Nephron progenitor cell (in vitro differentiated cells): ENCODE measurements around the gene C16orf96.

Experiments used
- DNase-seq: peaks from one replicate; pipeline ENCODE4 v3.0.0; 2021
- H3K27ac Mint-ChIP-seq: 2 replicates; pipeline ENCODE4 v1.8.0; 2021; ENCODE audit warnings: mild to moderate bottlenecking, moderate library complexity, mixed read lengths
- H3K27me3 Mint-ChIP-seq: 2 replicates; pipeline ENCODE4 v1.8.0; 2021; ENCODE audit warnings: mild to moderate bottlenecking, low read depth, mixed read lengths; ENCODE audit not compliant: poor library complexity
- H3K36me3 Mint-ChIP-seq: 2 replicates; pipeline ENCODE4 v1.8.0; 2021; ENCODE audit warnings: low read depth, mixed read lengths
- H3K4me1 Mint-ChIP-seq: 2 replicates; pipeline ENCODE4 v1.8.0; 2021; ENCODE audit warnings: mixed read lengths
- H3K4me3 Mint-ChIP-seq: 2 replicates; pipeline ENCODE4 v1.8.0; 2021; ENCODE audit warnings: mild to moderate bottlenecking, moderate library complexity, mixed read lengths
- H3K9me3 Mint-ChIP-seq: 2 replicates; pipeline ENCODE4 v1.8.0; 2021; ENCODE audit warnings: mild to moderate bottlenecking, moderate library complexity, mixed read lengths
- CTCF ChIP-seq: fragments of 200-600 bp; sonication (generic); IDR thresholded peaks from 2 replicates; pipeline ENCODE4 v1.5.0; 2021; ENCODE audit warnings: antibody characterized with exemption

C16orf96 gene

GRCh38 chr16:4649744-4650442 is 93.8 kb downstream of the C16orf96 start:
- H3K9me3 Mint-ChIP-seq: peaks cover 18% of the 10 kb centered on the region
- DNase-seq: no peak
- no peak overlapping the region for H3K4me3 Mint-ChIP-seq
- no peaks in the 10 kb centered on the region for H3K27me3 Mint-ChIP-seq
- peaks cover 44% of the 10 kb centered on the region for H3K36me3 Mint-ChIP-seq
- no peak for TF ChIP-seq CTCF
- H3K27ac Mint-ChIP-seq: no peak overlapping the region
- peaks cover 11% of the 10 kb centered on the region for H3K4me1 Mint-ChIP-seq
